Astrocyte of the spinal cord (primary cell): ENCODE data around the gene RSPO4.

Experiments
- DNase-seq: peaks from one replicate; pipeline ENCODE4 v3.0.0; 2011; ENCODE audit warnings: low read depth, low spot score
- H3K4me3 ChIP-seq: 2 replicates; pipeline ENCODE4 v1.5.1; 2011; ENCODE audit warnings: low read depth, mild to moderate bottlenecking, low read length, moderate library complexity
- in situ Hi-C: cut with HindIII; loops from 2 replicates; pipeline ENCODE4 v1.10.0; 2017; ENCODE audit warnings: low sequenced_read_pairs
- TF ChIP-seq, protein P1 (sequence below): IDR thresholded peaks from 2 replicates; pipeline ENCODE4 v1.5.1; 2012; ENCODE audit warnings: low read depth, mild to moderate bottlenecking, low read length, inconsistent platforms

The RSPO4 gene

DNA sequence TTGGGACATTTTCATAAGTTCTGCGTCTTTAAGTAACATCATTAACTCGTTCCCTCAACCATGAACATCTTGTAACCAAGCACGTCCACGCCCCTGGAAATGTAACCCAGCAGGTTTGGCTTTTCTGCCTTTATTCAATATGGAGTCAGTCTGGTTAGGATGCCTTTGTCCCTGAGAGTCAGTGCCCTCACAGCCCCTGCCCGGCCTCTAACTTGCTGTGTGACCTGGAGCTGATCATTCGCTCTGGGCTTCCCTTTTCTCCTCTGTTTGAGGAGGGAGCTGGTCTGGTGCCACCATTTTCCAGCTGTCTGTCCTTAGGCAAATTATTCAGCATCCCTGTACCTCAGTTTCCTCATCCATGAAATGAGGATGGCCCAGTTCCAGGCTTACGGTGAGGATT is 59.5 kb downstream of the RSPO4 start:
- H3K4me3 ChIP-seq, result no peak overlapping the region
- in situ Hi-C loops, result no loop called here
- no peak for DNase-seq
- TF ChIP-seq, protein P1, sequence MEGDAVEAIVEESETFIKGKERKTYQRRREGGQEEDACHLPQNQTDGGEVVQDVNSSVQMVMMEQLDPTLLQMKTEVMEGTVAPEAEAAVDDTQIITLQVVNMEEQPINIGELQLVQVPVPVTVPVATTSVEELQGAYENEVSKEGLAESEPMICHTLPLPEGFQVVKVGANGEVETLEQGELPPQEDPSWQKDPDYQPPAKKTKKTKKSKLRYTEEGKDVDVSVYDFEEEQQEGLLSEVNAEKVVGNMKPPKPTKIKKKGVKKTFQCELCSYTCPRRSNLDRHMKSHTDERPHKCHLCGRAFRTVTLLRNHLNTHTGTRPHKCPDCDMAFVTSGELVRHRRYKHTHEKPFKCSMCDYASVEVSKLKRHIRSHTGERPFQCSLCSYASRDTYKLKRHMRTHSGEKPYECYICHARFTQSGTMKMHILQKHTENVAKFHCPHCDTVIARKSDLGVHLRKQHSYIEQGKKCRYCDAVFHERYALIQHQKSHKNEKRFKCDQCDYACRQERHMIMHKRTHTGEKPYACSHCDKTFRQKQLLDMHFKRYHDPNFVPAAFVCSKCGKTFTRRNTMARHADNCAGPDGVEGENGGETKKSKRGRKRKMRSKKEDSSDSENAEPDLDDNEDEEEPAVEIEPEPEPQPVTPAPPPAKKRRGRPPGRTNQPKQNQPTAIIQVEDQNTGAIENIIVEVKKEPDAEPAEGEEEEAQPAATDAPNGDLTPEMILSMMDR, result no peak

DNA sequence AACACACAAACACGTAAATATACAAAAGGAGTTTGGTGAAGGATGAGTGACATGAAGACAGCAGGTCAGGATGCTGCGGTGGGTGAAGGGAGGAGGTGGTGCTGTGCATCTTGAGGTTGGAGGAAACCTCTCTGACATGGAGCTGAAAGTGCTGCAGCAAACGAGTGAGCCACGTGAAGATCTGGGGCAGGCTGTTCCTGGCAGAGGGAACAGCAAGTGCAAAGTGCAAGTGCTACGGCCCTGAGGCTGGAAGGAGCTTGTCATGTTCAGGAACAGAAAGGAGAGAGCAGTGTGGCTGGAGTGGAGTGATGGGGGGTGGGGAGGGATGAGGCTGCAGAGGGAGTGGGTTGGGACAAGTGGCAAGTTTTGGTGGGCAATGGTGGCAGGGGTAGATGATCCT is 61.2 kb downstream of the RSPO4 start:
- H3K4me3 ChIP-seq, result no peak overlapping the region
- in situ Hi-C loops, result no loop called here
- TF ChIP-seq, protein P1, result no peak
- DNase-seq, result no peak

DNA sequence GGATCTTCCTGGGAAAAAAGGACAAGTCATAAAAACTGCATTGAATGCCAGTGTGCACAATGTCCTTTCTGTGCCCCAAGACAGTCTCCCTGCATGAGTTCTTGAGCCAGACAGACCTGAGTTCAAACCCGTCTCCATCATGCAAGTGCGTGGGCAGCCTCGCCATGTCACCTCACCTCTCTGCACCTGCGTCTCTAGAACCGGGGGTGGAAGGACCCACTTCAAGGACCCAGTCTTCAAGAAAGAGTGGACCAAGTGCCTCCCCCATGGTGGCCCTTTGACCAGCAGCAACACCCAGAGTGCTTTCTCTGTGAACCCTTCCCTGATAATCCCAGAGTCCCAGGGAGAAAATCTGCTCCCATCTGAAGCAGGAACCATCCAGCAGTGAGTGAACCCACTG is 62.5 kb downstream of the RSPO4 start:
- TF ChIP-seq, protein P1, result no peak
- H3K4me3 ChIP-seq, result no peak overlapping the region
- in situ Hi-C loops, result no loop called here
- DNase-seq, result no peak

DNA sequence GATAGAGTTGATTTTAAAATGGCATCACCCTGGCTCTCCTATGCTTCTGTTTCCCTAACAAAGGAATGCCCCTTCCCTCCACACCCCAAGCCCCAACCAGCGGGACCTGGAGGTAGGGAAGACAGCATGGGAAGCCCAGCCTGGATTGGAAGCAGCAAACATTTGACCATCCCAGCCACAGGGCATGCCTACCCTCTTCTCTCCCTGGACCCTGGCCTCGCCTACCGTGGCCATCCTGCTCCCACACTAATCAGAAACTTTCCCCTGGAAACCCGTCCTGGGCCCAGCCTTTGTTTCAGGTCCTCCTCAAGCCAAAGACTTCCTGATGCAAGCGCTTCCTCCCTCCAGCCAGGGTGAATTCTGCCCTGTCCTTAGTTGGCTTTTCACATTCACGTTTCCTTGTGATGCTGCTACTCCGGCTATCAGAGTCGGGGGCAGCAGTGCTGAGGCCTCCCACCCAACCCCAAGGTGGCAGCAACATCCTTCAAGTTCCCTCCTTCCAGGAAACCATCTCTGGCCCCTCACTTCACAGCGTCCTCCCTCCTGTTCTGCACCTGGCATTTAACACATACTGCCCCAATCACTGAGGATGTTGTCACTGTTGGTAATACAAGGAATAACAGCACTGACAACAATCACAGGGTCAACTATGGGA is 67.8 kb downstream of the RSPO4 start:
- in situ Hi-C loops, result no loop called here
- TF ChIP-seq, protein P1, result no peak
- no peak for DNase-seq
- H3K4me3 ChIP-seq, result no peak overlapping the region

DNA sequence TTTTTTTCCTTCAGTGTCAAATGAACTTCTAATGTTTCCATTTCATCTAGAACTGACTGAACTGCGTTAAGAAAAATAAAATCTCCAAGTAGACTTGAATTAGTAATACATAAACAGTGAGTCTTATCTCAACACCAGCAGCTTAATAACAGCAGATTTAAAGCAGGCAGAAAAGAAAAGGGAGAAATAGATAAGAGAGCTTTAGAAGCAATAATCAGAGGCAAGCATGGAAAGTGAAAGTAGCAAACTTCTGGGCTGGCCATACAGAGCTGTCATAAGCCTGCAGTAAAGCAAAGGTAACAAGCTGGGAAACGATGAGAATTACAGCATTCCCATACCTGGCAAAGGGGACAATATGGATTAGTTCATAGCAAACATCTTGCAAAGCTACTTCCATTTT is 69.1 kb downstream of the RSPO4 start:
- DNase-seq, result no peak
- in situ Hi-C loops, result no loop called here
- TF ChIP-seq, protein P1, result no peak
- H3K4me3 ChIP-seq, result no peak overlapping the region

DNA sequence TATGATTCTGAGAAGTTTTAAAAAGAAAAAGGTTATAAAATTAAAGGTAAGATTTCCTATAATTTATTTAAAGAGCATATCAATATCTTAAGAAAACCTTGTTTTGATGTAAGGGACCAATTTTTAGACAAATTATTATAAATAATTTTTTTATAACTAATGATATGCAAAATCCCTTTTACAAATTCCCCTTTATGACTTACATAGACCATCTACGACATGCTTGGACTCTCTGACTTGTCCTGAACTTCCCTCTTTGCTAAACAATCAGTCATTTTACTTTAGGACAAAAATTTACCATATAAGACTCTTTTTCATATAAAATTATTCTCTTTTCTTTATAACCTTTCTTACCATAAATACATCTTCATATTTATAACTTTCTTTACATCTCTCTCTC is 70.7 kb downstream of the RSPO4 start:
- no peak overlapping the region for H3K4me3 ChIP-seq
- in situ Hi-C loops, result no loop called here
- DNase-seq, result no peak
- TF ChIP-seq, protein P1, result no peak
